ENCODE measurements around the gene RBBP7. TPM values are rescaled to one million over a fixed set of nuclear protein-coding genes. Genes with fewer than 3 reads are reported as not detected.

Gene RBBP7
- total and polyA plus RNA-seq, 2 of the 13 experiments (the other 11 are each of a cell fraction or from before 2014, with no cell fraction given), result 89.5 to 145 TPM

DNA sequence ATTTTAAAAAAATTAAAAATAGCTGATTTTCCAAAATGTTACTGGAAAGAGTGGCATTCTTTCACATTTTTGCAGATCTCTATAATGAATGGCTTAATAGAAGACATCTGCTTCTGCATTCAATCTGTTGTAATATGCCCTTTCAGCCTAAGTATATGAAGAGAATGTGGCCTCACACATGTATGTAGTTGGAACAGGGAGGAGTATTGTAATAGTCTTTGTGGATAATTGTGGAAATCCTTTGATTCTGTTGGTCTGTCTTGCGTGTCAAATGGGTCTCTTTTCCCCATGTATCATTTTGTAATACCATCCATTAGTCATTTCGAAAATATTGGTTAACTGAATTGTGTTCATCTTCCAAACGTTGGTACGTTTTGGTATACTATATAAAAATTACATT, 72.3 kb downstream of the RBBP7 start:
- in situ Hi-C loops (cut with HindIII; ENCODE audit: extremely low pct_ligation_motif_present, low pct_unique_long_range_greater_than_20kb) (no loop called here), intact Hi-C loops (cut with micrococcal nuclease; ENCODE audit: unreplicated experiment) (no loop called here)
- 98% methylated on average over 4 of the region's 4 CpGs for WGBS (ENCODE audit: low lambda C conversion rate)
- Histone ChIP-seq H3K27ac (ENCODE audit: extremely low read length, insufficient read depth, low read length) (no peak overlapping the region), H3K4me2 (ENCODE audit: low read depth, low read length) (no peak overlapping the region), H3K36me3 (replicated peaks in 1 of 2; ENCODE audit: control insufficient read depth in 1 of 2, insufficient read depth in 2 of 2, low read length in 2 of 2) (peaks cover 3 to 6% of the 10 kb centered on the region in 2 experiments; a peak in 1 of 5 replicates), H3K9ac (ENCODE audit: insufficient read depth, low read depth, low read length) (no peak overlapping the region), H3K27me3 (ENCODE audit: control insufficient read depth in 1 of 2, insufficient read depth in 2 of 2, low read length in 2 of 2) (no peaks in the 10 kb centered on the region), H4K20me1 (ENCODE audit: insufficient read depth, low read length) (no peaks in the 10 kb centered on the region), H3K4me3 (replicated peaks in 1 of 3; ENCODE audit: insufficient read depth in 1 of 3, low read depth in 2 of 3, low read length in 3 of 3) (no peak overlapping the region), H3K79me2 (ENCODE audit: insufficient read depth, low read length) (peaks cover 31% of the 10 kb centered on the region), H2AFZ (ENCODE audit: low read length) (no peak overlapping the region), H3K9me3 (ENCODE audit: low read length) (no peaks in the 10 kb centered on the region), H3K4me1 (ENCODE audit: insufficient read depth, low read length) (no peaks in the 10 kb centered on the region)
- no peak for TF ChIP-seq ATF7-NPFF (CRISPR knock-in tag; IDR thresholded peaks at IDR 0.05; ENCODE audit: low read depth)
- no peak for TF ChIP-seq ZNF709 (CRISPR knock-in tag; IDR thresholded peaks at IDR 0.05)
- TF ChIP-seq, protein P1, sequence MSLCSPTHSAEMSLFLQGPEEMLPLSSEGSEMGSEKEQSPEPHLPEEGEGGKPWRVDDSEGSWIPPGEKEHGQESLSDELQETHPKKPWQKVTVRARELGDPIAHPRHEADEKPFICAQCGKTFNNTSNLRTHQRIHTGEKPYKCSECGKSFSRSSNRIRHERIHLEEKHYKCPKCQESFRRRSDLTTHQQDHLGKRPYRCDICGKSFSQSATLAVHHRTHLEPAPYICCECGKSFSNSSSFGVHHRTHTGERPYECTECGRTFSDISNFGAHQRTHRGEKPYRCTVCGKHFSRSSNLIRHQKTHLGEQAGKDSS (CRISPR knock-in tag; IDR thresholded peaks at IDR 0.05; ENCODE audit: borderline replicate concordance, low read depth), result no peak
- TF ChIP-seq ZNF644 (CRISPR knock-in tag; IDR thresholded peaks at IDR 0.05; ENCODE audit: low read depth), result no peak
- TF ChIP-seq CREB1 (IDR thresholded peaks at IDR 0.05), result no peak
- TF ChIP-seq CREB1 (CRISPR knock-in tag; IDR thresholded peaks at IDR 0.05), result no peak
- no peak for TF ChIP-seq ZNF3 (CRISPR knock-in tag; IDR thresholded peaks at IDR 0.05)
- TF ChIP-seq, protein P2, sequence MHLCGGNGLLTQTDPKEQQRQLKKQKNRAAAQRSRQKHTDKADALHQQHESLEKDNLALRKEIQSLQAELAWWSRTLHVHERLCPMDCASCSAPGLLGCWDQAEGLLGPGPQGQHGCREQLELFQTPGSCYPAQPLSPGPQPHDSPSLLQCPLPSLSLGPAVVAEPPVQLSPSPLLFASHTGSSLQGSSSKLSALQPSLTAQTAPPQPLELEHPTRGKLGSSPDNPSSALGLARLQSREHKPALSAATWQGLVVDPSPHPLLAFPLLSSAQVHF (CRISPR knock-in tag; IDR thresholded peaks at IDR 0.05), result no peak
- TF ChIP-seq DNMT3B (CRISPR knock-in tag; conservative IDR thresholded peaks at IDR 0.05), result no peak
- TF ChIP-seq, protein P3, sequence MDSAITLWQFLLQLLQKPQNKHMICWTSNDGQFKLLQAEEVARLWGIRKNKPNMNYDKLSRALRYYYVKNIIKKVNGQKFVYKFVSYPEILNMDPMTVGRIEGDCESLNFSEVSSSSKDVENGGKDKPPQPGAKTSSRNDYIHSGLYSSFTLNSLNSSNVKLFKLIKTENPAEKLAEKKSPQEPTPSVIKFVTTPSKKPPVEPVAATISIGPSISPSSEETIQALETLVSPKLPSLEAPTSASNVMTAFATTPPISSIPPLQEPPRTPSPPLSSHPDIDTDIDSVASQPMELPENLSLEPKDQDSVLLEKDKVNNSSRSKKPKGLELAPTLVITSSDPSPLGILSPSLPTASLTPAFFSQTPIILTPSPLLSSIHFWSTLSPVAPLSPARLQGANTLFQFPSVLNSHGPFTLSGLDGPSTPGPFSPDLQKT (CRISPR knock-in tag; IDR thresholded peaks at IDR 0.05; ENCODE audit: borderline replicate concordance), result no peak
- BruUV-seq (replicated peaks), result no TSS peak
- ChIA-PET CTCF (ENCODE audit: low intra/inter-chr PET ratio, low total read pairs) (no interaction called here), POLR2A (interaction anchor here (1.9 kb wide), 1 partner anchor 26 kb away, joined by 5 read pairs; no protein-coding TSS in a partner anchor)
- no peak for FAIRE-seq
- DNase-seq (ENCODE audit: low spot score), result no peak
- no peak for ATAC-seq

Data from HepG2 (cell line).